ENCODE data around the gene HTR2A. TPM values are rescaled to one million over a fixed set of nuclear protein-coding genes. Genes with fewer than 3 reads are reported as not detected.

The HTR2A gene
- total RNA-seq, 1 donor from 2014 or later, result 2.2 TPM

GRCh38 chr13:46914341-46914740 is 17.5 kb upstream of the HTR2A start:
- Histone ChIP-seq H3K9me3 (no peaks in the 10 kb centered on the region), H3K4me3 (no peak overlapping the region), H3K36me3 (no peaks in the 10 kb centered on the region), H3K4me1 (no peaks in the 10 kb centered on the region), H3K27ac (no peak overlapping the region), H3K27me3 (no peaks in the 10 kb centered on the region)
- intact Hi-C loops (cut with DNase I), result no loop called here
- no peak for TF ChIP-seq POLR2A (IDR thresholded peaks at IDR 0.05)
- TF ChIP-seq POLR2AphosphoS5 (IDR thresholded peaks at IDR 0.05; ENCODE audit: insufficient read depth in 1 of 2, low read depth in 1 of 2), result no peak
- TF ChIP-seq CTCF (IDR thresholded peaks at IDR 0.05), result no peak
- no peak for DNase-seq (ENCODE audit: extremely low spot score in 2 of 2)

- H3K27me3 ChIP-seq, result no peaks in the 10 kb centered on the region
- H3K4me3 ChIP-seq, result no peak overlapping the region
- no peaks in the 10 kb centered on the region for H3K4me1 ChIP-seq
- H3K9me3 ChIP-seq, result no peaks in the 10 kb centered on the region
- no peak overlapping the region for H3K27ac ChIP-seq
- no peaks in the 10 kb centered on the region for H3K36me3 ChIP-seq
- DNase-seq (ENCODE audit: extremely low spot score in 2 of 2), result no peak
- intact Hi-C loops (cut with DNase I), result no loop called here
- TF ChIP-seq POLR2A (IDR thresholded peaks at IDR 0.05), result no peak
- TF ChIP-seq POLR2AphosphoS5 (IDR thresholded peaks at IDR 0.05; ENCODE audit: insufficient read depth in 1 of 2, low read depth in 1 of 2), result no peak
These were observed 16.9 kb upstream of the HTR2A start for GRCh38 chr13:46913757-46914156.

GRCh38 chr13:46909042-46909441 is 12.2 kb upstream of the HTR2A start:
- Histone ChIP-seq H3K4me1 (no peaks in the 10 kb centered on the region), H3K9me3 (no peaks in the 10 kb centered on the region), H3K27me3 (no peaks in the 10 kb centered on the region), H3K4me3 (no peak overlapping the region), H3K36me3 (no peaks in the 10 kb centered on the region), H3K27ac (no peak overlapping the region)
- no peak for DNase-seq (ENCODE audit: extremely low spot score in 2 of 2)
- intact Hi-C loops (cut with DNase I), result no loop called here
- TF ChIP-seq POLR2A (IDR thresholded peaks at IDR 0.05) (no peak), CTCF (IDR thresholded peaks at IDR 0.05) (no peak)

- no peaks in the 10 kb centered on the region for H3K9me3 ChIP-seq
- intact Hi-C loops (cut with DNase I), result no loop called here
- TF ChIP-seq CTCF (IDR thresholded peaks at IDR 0.05) (no peak), POLR2AphosphoS5 (IDR thresholded peaks at IDR 0.05; ENCODE audit: insufficient read depth in 1 of 2, low read depth in 1 of 2) (no peak), POLR2A (IDR thresholded peaks at IDR 0.05) (no peak)
- no peak overlapping the region for H3K27ac ChIP-seq
- H3K4me1 ChIP-seq, result no peaks in the 10 kb centered on the region
- H3K36me3 ChIP-seq, result no peaks in the 10 kb centered on the region
- H3K4me3 ChIP-seq, result no peak overlapping the region
- H3K27me3 ChIP-seq, result no peaks in the 10 kb centered on the region
- no peak for DNase-seq (ENCODE audit: extremely low spot score in 2 of 2)
These were observed 11.6 kb upstream of the HTR2A start for GRCh38 chr13:46908501-46908900.

- no peaks in the 10 kb centered on the region for H3K36me3 ChIP-seq
- H3K4me1 ChIP-seq, result no peaks in the 10 kb centered on the region
- H3K4me3 ChIP-seq, result no peak overlapping the region
- DNase-seq (ENCODE audit: extremely low spot score in 2 of 2), result no peak
- intact Hi-C loops (cut with DNase I), result no loop called here
- no peaks in the 10 kb centered on the region for H3K27me3 ChIP-seq
- H3K27ac ChIP-seq, result no peak overlapping the region
- no peaks in the 10 kb centered on the region for H3K9me3 ChIP-seq
- no peak for TF ChIP-seq POLR2A (IDR thresholded peaks at IDR 0.05)
- no peak for TF ChIP-seq CTCF (IDR thresholded peaks at IDR 0.05)
- TF ChIP-seq POLR2AphosphoS5 (IDR thresholded peaks at IDR 0.05; ENCODE audit: insufficient read depth in 1 of 2, low read depth in 1 of 2), result no peak
These were observed 9.6 kb upstream of the HTR2A start for GRCh38 chr13:46906405-46906804.

GRCh38 chr13:46905249-46905648 is 8.4 kb upstream of the HTR2A start:
- TF ChIP-seq POLR2A (IDR thresholded peaks at IDR 0.05) (no peak), POLR2AphosphoS5 (IDR thresholded peaks at IDR 0.05; ENCODE audit: insufficient read depth in 1 of 2, low read depth in 1 of 2) (no peak), CTCF (IDR thresholded peaks at IDR 0.05) (no peak)
- no peaks in the 10 kb centered on the region for H3K27me3 ChIP-seq
- DNase-seq (ENCODE audit: extremely low spot score in 2 of 2), result no peak
- H3K9me3 ChIP-seq, result no peaks in the 10 kb centered on the region
- no peak overlapping the region for H3K4me3 ChIP-seq
- no peaks in the 10 kb centered on the region for H3K36me3 ChIP-seq
- no peak overlapping the region for H3K27ac ChIP-seq
- no peaks in the 10 kb centered on the region for H3K4me1 ChIP-seq
- intact Hi-C loops (cut with DNase I), result no loop called here
